ENCODE data around the gene NDFIP2. TPM values are rescaled to one million over a fixed set of nuclear protein-coding genes. Genes with fewer than 3 reads are reported as not detected.
A peak's percentile ranks its signal among the peaks of the same experiment; 100 is the strongest.

Gene NDFIP2
- total RNA-seq, 1 donor from 2014 or later, result 46.8 TPM

GRCh38 chr13:79527698-79528097 lies 46.7 kb downstream of the NDFIP2 start:
- no peak for DNase-seq (ENCODE audit: low read depth)
- no peak overlapping the region for H3K4me3 ChIP-seq (ENCODE audit: low read depth, low read length)
- TF ChIP-seq, protein P1, sequence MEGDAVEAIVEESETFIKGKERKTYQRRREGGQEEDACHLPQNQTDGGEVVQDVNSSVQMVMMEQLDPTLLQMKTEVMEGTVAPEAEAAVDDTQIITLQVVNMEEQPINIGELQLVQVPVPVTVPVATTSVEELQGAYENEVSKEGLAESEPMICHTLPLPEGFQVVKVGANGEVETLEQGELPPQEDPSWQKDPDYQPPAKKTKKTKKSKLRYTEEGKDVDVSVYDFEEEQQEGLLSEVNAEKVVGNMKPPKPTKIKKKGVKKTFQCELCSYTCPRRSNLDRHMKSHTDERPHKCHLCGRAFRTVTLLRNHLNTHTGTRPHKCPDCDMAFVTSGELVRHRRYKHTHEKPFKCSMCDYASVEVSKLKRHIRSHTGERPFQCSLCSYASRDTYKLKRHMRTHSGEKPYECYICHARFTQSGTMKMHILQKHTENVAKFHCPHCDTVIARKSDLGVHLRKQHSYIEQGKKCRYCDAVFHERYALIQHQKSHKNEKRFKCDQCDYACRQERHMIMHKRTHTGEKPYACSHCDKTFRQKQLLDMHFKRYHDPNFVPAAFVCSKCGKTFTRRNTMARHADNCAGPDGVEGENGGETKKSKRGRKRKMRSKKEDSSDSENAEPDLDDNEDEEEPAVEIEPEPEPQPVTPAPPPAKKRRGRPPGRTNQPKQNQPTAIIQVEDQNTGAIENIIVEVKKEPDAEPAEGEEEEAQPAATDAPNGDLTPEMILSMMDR (IDR thresholded peaks at IDR 0.05; ENCODE audit: insufficient read depth, low read length, poor library complexity, severe bottlenecking), result no peak
- H3K27me3 ChIP-seq (ENCODE audit: control insufficient read depth, insufficient read depth, low read length), result no peaks in the 10 kb centered on the region
- H3K36me3 ChIP-seq (ENCODE audit: control insufficient read depth, insufficient read depth, low read length), result no peaks in the 10 kb centered on the region

DNA sequence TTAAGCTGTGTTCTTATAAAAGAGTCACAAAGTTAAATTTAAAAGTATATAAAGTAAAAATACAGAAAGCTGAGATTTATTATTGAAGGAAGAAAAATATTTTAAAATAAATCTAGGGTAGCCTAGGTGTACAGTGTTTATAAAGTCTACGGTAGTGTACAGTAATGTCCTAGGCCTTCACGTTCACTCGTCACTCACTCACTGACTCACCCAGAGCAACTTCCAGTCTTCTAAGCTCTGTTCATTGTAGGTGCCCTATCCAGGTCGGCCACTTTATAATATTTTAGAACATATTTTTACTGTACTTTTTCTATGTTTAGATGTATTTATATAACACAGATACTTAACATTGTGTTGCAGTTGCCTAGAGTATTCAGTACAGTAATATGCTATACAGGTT lies 47.4 kb downstream of the NDFIP2 start:
- Histone ChIP-seq H3K36me3 (ENCODE audit: control insufficient read depth, insufficient read depth, low read length) (no peaks in the 10 kb centered on the region), H3K27me3 (ENCODE audit: control insufficient read depth, insufficient read depth, low read length) (no peaks in the 10 kb centered on the region), H3K4me3 (ENCODE audit: low read depth, low read length) (no peak overlapping the region)
- TF ChIP-seq, protein P1 (IDR thresholded peaks at IDR 0.05; ENCODE audit: insufficient read depth, low read length, poor library complexity, severe bottlenecking), result no peak
- no peak for DNase-seq (ENCODE audit: low read depth)

DNA sequence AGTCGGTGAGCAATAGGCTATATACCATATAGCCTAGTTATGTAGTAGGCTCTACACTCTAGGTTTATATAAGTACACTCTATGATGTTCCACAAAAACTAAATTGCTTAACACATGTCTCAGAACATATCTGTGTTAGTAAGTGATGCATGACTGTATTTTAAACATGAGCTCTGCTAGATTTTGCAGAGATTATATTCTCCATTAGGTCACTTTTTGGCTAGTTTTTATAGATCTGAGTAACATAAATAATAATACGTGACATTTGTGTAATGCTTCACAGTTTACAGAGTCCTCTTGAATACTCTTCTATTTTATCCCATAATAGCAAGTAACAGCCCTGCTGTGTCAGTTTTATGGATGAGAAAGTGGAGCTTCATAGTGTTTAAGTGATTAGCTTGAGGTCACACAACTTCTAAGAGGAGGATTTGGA lies 47.8 kb downstream of the NDFIP2 start:
- H3K36me3 ChIP-seq (ENCODE audit: control insufficient read depth, insufficient read depth, low read length), result no peaks in the 10 kb centered on the region
- no peak overlapping the region for H3K4me3 ChIP-seq (ENCODE audit: low read depth, low read length)
- no peaks in the 10 kb centered on the region for H3K27me3 ChIP-seq (ENCODE audit: control insufficient read depth, insufficient read depth, low read length)
- no peak for DNase-seq (ENCODE audit: low read depth)
- TF ChIP-seq, protein P1 (IDR thresholded peaks at IDR 0.05; ENCODE audit: insufficient read depth, low read length, poor library complexity, severe bottlenecking), result no peak

DNA sequence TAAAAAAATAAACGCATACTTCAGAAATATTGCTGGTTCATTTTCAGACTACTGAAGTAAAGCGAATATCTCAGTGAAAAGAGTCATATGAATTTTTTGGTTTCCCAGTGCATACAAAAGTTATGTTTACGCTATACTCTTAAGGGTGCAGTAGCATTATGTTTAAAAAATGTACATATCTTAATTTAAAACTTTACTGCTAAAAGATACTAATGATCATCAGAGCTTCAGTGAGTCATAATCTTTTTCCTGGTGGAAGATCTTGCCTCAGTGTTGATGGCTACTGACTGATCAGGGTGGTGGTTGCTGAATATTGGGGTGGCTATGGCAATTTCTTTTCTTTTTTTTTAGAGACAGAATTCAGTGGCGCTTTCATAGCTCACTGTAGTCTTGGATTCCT lies 48.9 kb downstream of the NDFIP2 start:
- Histone ChIP-seq H3K4me3 (ENCODE audit: low read depth, low read length) (no peak overlapping the region), H3K36me3 (ENCODE audit: control insufficient read depth, insufficient read depth, low read length) (no peaks in the 10 kb centered on the region), H3K27me3 (ENCODE audit: control insufficient read depth, insufficient read depth, low read length) (no peaks in the 10 kb centered on the region)
- TF ChIP-seq, protein P1 (IDR thresholded peaks at IDR 0.05; ENCODE audit: insufficient read depth, low read length, poor library complexity, severe bottlenecking), result no peak
- no peak for DNase-seq (ENCODE audit: low read depth)

DNA sequence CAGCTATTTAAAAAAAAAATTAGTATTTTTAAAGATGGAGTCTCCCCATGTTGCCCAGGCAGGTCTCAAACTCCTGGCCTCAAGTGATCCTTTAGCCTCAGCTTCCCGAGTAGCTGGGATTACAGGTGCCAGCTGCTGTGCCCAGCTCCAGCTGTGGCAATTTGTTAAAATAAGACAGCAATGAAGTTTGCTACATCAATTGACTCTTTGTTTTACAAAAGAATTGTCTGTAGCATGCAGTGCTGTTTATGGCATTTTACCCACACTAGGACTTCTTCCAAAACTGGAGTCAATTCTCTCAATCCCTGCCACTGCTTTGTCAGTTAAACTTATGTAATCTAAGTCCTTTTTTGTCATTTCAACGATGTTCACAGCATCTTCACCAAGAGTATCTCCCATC lies 49.3 kb downstream of the NDFIP2 start:
- no peaks in the 10 kb centered on the region for H3K27me3 ChIP-seq (ENCODE audit: control insufficient read depth, insufficient read depth, low read length)
- TF ChIP-seq, protein P1 (IDR thresholded peaks at IDR 0.05; ENCODE audit: insufficient read depth, low read length, poor library complexity, severe bottlenecking), result no peak
- H3K36me3 ChIP-seq (ENCODE audit: control insufficient read depth, insufficient read depth, low read length), result no peaks in the 10 kb centered on the region
- no peak for DNase-seq (ENCODE audit: low read depth)
- H3K4me3 ChIP-seq (ENCODE audit: low read depth, low read length), result no peak overlapping the region

GRCh38 chr13:79531542-79532254 lies 50.7 kb downstream of the NDFIP2 start:
- no peak overlapping the region for H3K4me3 ChIP-seq (ENCODE audit: low read depth, low read length)
- TF ChIP-seq, protein P1 (IDR thresholded peaks at IDR 0.05; ENCODE audit: insufficient read depth, low read length, poor library complexity, severe bottlenecking), result no peak
- no peaks in the 10 kb centered on the region for H3K36me3 ChIP-seq (ENCODE audit: control insufficient read depth, insufficient read depth, low read length)
- peak; percentile 21 for DNase-seq (ENCODE audit: low read depth)
- H3K27me3 ChIP-seq (ENCODE audit: control insufficient read depth, insufficient read depth, low read length), result no peaks in the 10 kb centered on the region

All from kidney epithelial cell (primary cell).